Vagina (tissue), 2 donors: ENCODE measurements around the gene AFAP1. TPM values are rescaled to one million over a fixed set of nuclear protein-coding genes. Genes with fewer than 3 reads are reported as not detected.

Experiments
- DNase-seq, 2 donors: peaks; one replicate each; pipeline ENCODE4 v3.0.0-alpha.2; 2017; ENCODE audit errors: extremely low spot score in 2 of 2
- H3K27ac ChIP-seq: fragments of 200-600 bp; sonication (generic); one replicate; pipeline ENCODE4 v1.5.1; 2019
- H3K27me3 ChIP-seq: fragments of 200-600 bp; sonication (generic); one replicate; pipeline ENCODE4 v1.5.1; 2019
- H3K36me3 ChIP-seq, 2 donors: fragments of 200-600 bp; sonication (generic); one replicate each; pipeline ENCODE4 v1.5.1; 2017 to 2019
- H3K4me1 ChIP-seq: fragments of 200-600 bp; sonication (generic); one replicate; pipeline ENCODE4 v1.5.1; 2019
- H3K4me3 ChIP-seq, 2 donors: fragments of 200-600 bp; sonication (generic); 1 replicate in 1 of 2; 2 replicates in 1 of 2; pipeline ENCODE4 v1.5.1; 2016 to 2019
- H3K9me3 ChIP-seq: fragments of 200-600 bp; sonication (generic); one replicate; pipeline ENCODE4 v1.5.1; 2019
- CTCF ChIP-seq, 3 experiments: fragments of 450-650 bp in 2 of 3; fragments of 200-600 bp in 1 of 3; sonication (generic) in 1 of 3; IDR thresholded peaks; one replicate each; pipeline ENCODE4 v1.5.1; 2017 to 2019; ENCODE audit warnings: antibody characterized with exemption in 3 of 3, mild to moderate bottlenecking in 2 of 3, moderate library complexity in 2 of 3
- POLR2A ChIP-seq, 2 donors: fragments of 450-650 bp; IDR thresholded peaks; one replicate each; pipeline ENCODE4 v1.6.1; 2017; ENCODE audit warnings: antibody characterized with exemption in 2 of 2, mild to moderate bottlenecking in 2 of 2, moderate library complexity in 2 of 2
- POLR2AphosphoS5 ChIP-seq, 2 donors: sonication (generic); formaldehyde crosslinking; IDR thresholded peaks; one replicate each; pipeline ENCODE4 v1.9.0; 2017; ENCODE audit warnings: antibody characterized with exemption in 2 of 2, mild to moderate bottlenecking in 2 of 2, low read depth in 1 of 2; ENCODE audit not compliant: insufficient read depth in 1 of 2
- intact Hi-C: fragments of 100-400 bp; cut with DNase I; formaldehyde crosslinking; loops from one replicate; pipeline ENCODE4 v1.15.1; 2023
- total RNA-seq: library from RNA; depleted of rRNA; stranded (reverse); fragments of >200 nt; gene quantifications from one replicate; pipeline ENCODE4 v1.2.3, GENCODE V29; 2016

The AFAP1 gene
- total RNA-seq, 1 donor from 2014 or later = 20.4 TPM

- no peak for TF ChIP-seq POLR2AphosphoS5 (IDR thresholded peaks at IDR 0.05; ENCODE audit: insufficient read depth in 1 of 2, low read depth in 1 of 2)
- no peak for TF ChIP-seq CTCF (IDR thresholded peaks at IDR 0.05)
- TF ChIP-seq POLR2A (IDR thresholded peaks at IDR 0.05) = no peak
- no peak overlapping the region for H3K27ac ChIP-seq
- no peak for DNase-seq
- H3K27me3 ChIP-seq = no peaks in the 10 kb centered on the region
- no peaks in the 10 kb centered on the region for H3K36me3 ChIP-seq
- no peaks in the 10 kb centered on the region for H3K9me3 ChIP-seq
- intact Hi-C loops = no loop called here
- peaks cover 61% of the 10 kb centered on the region for H3K4me1 ChIP-seq
- H3K4me3 ChIP-seq = no peak overlapping the region
Measured at GRCh38 chr4:7974425-7974824, 34.8 kb upstream of the AFAP1 start.

- no peak for TF ChIP-seq POLR2AphosphoS5 (IDR thresholded peaks at IDR 0.05; ENCODE audit: insufficient read depth in 1 of 2, low read depth in 1 of 2)
- H3K36me3 ChIP-seq = no peaks in the 10 kb centered on the region
- intact Hi-C loops = no loop called here
- peak overlapping the region; percentile 25 for H3K27ac ChIP-seq
- DNase-seq = no peak
- no peaks in the 10 kb centered on the region for H3K27me3 ChIP-seq
- peaks cover 58% of the 10 kb centered on the region for H3K4me1 ChIP-seq
- no peak overlapping the region for H3K4me3 ChIP-seq
- H3K9me3 ChIP-seq = no peaks in the 10 kb centered on the region
Measured at GRCh38 chr4:7973545-7973981, 33.9 kb upstream of the AFAP1 start.

- H3K36me3 ChIP-seq = no peaks in the 10 kb centered on the region
- H3K27ac ChIP-seq = peak overlapping the region; percentile 85
- DNase-seq = no peak
- intact Hi-C loops = no loop called here
- TF ChIP-seq POLR2AphosphoS5 (IDR thresholded peaks at IDR 0.05; ENCODE audit: insufficient read depth in 1 of 2, low read depth in 1 of 2) = no peak
- no peak for TF ChIP-seq CTCF (IDR thresholded peaks at IDR 0.05)
- TF ChIP-seq POLR2A (IDR thresholded peaks at IDR 0.05) = no peak
- H3K4me3 ChIP-seq = no peak overlapping the region
- no peaks in the 10 kb centered on the region for H3K27me3 ChIP-seq
- H3K9me3 ChIP-seq = no peaks in the 10 kb centered on the region
- H3K4me1 ChIP-seq = peaks cover 55% of the 10 kb centered on the region
Measured at GRCh38 chr4:7971881-7972500, 32.3 kb upstream of the AFAP1 start.

- no peaks in the 10 kb centered on the region for H3K27me3 ChIP-seq
- H3K4me1 ChIP-seq = peaks cover 55% of the 10 kb centered on the region
- H3K27ac ChIP-seq = peak overlapping the region; percentile 85
- intact Hi-C loops = no loop called here
- no peak overlapping the region for H3K4me3 ChIP-seq
- TF ChIP-seq POLR2A (IDR thresholded peaks at IDR 0.05) = no peak
- TF ChIP-seq CTCF (IDR thresholded peaks at IDR 0.05) = no peak
- no peak for TF ChIP-seq POLR2AphosphoS5 (IDR thresholded peaks at IDR 0.05; ENCODE audit: insufficient read depth in 1 of 2, low read depth in 1 of 2)
- no peak for DNase-seq
- H3K36me3 ChIP-seq = no peaks in the 10 kb centered on the region
- no peaks in the 10 kb centered on the region for H3K9me3 ChIP-seq
Measured at GRCh38 chr4:7971159-7971631, 31.5 kb upstream of the AFAP1 start.

- intact Hi-C loops = no loop called here
- DNase-seq = no peak
- Histone ChIP-seq H3K36me3 (no peaks in the 10 kb centered on the region), H3K4me1 (peaks cover 56% of the 10 kb centered on the region), H3K9me3 (no peaks in the 10 kb centered on the region), H3K27me3 (no peaks in the 10 kb centered on the region), H3K4me3 (no peak overlapping the region), H3K27ac (peak overlapping the region; percentile 85)
- TF ChIP-seq POLR2A (IDR thresholded peaks at IDR 0.05) = no peak
- no peak for TF ChIP-seq POLR2AphosphoS5 (IDR thresholded peaks at IDR 0.05; ENCODE audit: insufficient read depth in 1 of 2, low read depth in 1 of 2)
- TF ChIP-seq CTCF (IDR thresholded peaks at IDR 0.05) = no peak
Measured at GRCh38 chr4:7970361-7970946, 30.8 kb upstream of the AFAP1 start.
